HL-60/S4 (cell line): ENCODE measurements around the gene LOC101059915.
"Not testable (repeated sequence)": the region's sequence is repeated elsewhere in the genome, so short reads cannot be mapped to it uniquely, and the experiment has no call there.

Experiments
- in situ Hi-C: fragments of 300-500 bp; cut with MboI; formaldehyde crosslinking; loops from 2 replicates; pipeline ENCODE4 v1.14.3; 2022; ENCODE audit warnings: low sequenced_read_pairs

Gene LOC101059915

DNA sequence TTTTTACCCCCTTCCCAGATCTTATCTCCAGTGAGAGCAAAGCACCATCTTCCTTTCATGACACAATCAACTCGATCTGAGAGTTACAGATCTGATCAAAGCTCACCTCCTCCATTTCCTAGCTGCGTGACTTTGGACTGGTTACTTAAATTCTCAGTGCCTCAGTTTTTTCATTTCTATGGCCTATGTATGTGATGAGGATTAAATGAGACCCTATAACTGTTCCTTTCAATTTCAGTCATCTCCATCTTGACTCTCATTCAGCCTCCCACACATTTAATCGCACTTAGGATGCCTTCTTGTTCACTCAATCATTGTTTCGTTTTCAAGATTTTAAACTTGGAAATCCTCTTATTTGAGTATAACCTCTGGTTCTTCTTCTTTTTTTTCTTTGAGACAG is 28.9 kb upstream of the LOC101059915 start:
- in situ Hi-C loops: no loop called here

DNA sequence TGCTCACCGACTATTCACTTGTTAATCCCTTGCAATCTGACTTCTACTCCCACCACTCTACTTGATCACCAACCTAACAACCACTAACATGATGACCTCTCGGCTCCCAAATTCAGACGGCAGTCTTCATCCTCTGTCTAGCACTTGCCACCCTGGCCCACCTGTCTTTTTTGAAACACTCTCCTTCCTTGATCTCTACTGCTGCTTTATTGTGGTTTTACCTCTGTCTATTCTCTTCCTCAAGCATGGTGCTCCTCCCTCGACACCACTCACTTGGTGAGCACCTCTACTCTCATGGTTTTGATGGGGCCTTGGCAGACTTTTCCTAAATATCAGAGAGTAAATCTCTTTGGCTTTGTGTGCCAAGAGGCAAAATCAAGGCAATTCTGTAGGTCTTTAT is 27.3 kb upstream of the LOC101059915 start:
- in situ Hi-C loops: no loop called here

DNA sequence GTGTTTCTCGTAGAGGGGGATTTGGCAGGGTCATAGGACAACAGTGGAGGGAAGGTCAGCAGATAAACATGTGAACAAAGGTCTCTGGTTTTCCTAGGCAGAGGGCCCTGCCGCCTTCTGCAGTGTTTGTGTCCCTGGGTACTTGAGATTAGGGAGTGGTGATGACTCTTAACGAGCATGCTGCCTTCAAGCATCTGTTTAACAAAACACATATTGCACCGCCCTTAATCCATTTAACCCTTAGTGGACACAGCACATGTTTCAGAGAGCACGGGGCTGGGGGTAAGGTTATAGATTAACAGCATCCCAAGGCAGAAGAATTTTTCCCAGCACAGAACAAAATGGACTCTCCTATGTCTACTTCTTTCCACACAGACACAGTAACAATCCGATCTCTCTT is 22.9 kb upstream of the LOC101059915 start:
- in situ Hi-C loops: not testable (repeated sequence)

DNA sequence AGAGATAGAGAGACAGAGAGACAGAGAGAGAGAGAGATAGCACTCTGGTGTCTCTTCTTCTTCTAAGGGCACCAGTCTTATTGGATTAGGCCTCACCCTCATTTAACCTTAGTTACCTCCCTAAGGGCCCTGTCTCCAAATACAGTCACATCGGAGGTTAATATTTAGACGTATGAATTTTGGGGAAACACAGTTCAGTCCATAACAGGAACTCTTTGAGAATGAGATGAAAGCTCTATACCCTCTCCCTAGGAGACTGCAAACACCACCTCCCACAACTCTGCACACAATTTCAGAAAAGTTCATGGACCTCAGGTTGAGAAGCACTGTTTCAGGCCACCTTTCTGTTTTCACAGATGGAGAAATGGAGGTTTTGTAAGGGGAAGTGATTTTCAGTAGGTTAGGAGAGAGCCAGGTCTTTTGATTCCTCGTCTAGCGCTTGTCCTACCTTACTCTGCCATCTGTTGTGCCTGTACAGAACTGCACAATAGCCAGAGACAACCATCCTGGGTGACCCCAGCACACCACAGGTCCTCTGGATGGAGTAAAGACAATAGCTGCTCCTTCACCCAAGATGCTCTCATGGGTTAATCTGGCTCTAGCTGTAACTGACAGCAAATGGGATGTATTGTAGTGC is 16.9 kb upstream of the LOC101059915 start:
- in situ Hi-C loops: no loop called here

DNA sequence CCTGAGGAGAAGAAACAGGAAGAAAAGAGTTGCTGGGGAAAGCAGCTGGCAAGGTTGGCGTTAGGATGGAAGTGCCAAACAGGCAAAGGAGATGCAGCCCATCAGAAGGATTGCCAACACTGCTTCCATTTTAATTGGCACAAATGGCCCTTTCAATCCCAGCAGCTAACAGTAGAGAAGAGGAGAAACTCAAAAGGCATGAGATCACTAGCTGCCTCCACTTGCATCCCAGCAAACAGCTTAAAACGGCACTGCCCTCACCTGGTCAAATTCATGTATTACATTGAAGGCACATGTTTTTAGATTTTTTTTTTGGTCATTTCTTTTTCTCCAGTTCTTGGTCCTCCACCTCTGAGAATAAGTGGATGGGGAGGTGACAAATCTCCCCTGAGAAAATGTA is 14.9 kb upstream of the LOC101059915 start:
- in situ Hi-C loops: no loop called here

DNA sequence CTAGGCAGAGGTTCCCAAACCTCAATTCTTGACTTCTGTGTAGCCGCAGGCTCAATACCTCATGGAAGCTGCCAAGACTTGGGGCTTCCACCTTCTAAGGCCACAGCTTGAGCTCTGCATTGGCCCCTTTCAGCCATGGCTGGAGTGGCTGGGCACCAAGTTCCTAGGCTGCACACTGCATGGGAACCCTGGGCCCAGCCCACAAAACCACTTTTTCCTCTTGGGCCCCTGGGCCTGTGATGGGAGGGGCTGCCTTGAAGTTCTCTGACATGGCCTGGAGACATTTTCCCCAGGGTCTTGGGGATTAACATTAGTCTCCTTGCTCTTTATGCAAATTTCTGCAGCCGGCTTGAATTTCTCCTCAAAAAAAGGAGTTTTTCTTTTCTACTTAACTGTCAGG is 14.0 kb upstream of the LOC101059915 start:
- in situ Hi-C loops: no loop called here

DNA sequence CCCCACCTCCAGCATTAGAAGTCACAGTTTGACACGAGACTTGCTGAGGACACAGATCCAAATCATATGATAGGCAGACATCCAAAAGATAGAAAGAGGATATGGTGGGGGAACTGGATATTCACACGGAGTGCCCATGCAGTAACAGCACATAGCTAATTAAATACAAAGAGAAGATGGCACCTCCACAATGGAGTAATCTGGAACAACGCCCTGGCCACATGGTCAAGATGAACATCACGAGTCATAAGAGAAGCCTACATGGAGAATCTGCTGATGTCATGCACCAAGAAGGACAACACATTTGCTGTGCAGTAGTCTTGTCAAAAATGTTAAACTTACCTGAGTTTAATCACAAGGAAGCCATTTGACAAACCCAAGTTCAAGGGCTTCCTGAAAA is 10.1 kb upstream of the LOC101059915 start:
- in situ Hi-C loops: no loop called here

DNA sequence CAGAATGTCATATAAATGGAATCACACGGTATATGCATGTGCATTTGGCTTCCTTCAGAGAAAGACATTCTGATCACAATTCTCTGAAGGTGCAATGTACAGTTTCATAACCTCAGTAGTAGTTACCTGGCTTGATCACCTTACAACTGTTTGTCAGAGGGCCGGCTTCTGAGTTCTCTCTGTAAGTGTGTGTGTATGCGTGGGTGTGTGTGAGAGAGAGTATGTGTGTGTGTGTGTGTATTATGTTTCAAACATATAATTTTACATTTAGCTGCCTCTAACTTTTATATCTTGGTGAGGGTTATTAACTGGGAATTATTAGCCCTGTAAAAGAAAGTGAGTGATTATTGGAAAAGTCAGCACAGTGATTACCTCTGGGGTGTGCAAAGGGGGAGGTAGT is 8.0 kb upstream of the LOC101059915 start:
- in situ Hi-C loops: no loop called here

DNA sequence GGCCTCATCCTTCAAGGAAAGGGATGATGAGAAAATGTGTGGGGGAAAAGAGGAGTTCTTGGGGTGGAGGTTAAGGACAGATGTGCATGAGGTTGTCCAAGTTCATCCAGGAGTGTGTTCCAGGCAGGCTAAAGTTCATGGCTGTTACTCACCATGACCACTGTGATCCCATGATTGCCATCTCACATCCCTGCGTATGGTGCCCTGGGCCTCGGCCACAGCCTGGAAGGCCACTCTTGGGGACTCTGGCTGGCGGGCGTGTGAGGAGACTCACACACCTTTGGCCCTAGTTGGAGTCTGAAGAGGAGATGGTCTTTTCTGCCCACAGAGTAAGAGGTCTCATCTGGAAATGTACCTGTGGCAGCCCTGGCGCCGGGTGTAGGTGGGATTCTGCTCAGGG is 7.4 kb upstream of the LOC101059915 start:
- in situ Hi-C loops: no loop called here

DNA sequence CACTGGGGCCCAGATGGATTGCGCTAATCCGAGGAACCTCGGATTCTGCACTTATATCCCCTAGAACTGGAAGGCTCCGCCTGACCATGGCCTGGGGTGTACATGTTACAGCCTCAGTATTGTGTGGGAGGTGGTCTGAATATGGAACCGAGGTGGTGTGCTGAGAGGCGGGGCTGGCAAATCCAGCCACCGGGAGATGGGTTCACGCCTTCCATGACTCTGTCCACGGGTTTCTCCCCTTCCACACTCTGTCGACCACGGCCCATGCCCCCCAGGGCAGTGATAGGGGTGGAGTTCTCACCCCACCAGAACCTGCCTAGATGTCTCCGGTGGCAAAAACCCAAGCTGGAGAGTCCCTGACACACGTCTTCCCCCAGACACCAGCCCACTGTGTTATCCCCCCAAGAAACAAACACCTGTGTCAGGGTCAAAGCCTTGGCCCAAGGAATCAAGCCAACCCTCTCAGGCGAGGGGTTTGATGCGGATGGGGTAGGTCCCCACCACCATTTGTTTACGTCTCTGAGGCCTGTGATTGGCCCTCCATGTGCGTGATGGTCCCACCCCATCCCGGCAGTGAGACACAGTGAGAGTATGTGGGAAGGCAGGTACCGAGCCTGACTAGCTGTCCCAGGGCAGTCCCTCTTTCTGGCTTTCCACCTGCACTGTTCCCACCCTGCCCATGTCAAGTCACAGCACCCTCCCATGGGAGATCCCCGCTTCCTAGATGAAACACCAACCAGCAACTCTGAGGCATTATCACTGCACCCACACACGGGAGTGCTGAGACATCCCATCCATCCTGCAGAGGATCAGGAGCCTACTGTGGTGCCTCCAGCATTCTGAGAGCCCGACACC is 6.6 kb upstream of the LOC101059915 start:
- in situ Hi-C loops: no loop called here

DNA sequence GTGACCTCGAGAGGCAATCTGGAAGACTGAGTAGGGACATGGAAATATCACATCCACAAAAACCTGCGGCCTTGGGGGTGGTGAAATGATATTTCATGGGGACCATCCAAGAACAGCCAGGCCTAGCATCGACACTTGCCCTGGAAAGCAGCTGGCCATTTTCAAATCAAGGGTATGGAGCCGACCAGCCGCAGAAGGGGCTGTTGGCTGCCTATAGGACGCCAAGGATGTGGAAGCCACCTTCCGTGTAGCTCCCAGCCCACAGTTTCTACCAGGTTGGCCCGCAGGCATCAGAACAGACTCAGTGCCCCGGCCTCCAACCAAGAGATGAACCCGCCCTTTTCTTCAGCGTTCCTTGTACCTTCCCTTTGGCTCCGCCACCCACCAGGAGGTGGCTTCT is 5.4 kb upstream of the LOC101059915 start:
- in situ Hi-C loops: no loop called here

DNA sequence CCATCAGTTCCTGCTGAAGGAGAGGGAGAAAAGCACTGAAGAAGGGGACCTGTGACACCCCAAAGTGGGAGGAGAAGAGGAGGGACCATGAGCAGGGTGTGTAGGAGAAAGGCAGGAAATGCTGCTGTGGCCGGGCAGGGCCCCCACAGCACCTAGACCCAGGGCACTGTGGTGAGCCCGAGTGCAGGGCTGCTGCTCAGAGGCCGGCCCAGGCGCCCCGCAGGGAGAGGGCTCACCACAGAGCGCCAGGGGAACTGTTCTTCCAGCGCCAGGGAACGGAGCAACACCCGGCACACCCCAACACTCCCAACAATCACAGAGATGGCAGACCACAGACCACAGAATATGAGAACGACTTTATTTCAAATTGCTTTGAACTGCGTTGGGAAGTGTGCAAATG is 4.7 kb upstream of the LOC101059915 start:
- in situ Hi-C loops: not testable (repeated sequence)

DNA sequence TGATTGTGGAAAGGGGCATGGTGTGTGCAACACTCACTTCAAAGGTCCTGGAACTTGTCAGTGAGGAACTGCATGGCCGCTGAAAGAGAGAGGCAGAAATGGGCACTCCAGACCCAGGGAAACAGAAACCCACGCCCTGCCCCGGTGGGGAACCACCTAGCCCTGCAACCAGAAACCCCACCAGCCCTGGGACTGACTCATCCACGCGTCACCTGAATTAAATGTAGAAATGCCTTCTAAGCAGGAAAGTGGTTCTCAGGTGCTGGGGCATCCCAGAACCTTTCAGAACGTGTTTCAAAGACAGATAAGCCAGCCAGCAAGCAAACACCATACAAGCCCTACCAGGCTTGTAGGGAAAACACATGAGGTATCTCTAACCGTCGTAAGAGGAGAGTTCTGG is 4.1 kb upstream of the LOC101059915 start:
- in situ Hi-C loops: not testable (repeated sequence)

DNA sequence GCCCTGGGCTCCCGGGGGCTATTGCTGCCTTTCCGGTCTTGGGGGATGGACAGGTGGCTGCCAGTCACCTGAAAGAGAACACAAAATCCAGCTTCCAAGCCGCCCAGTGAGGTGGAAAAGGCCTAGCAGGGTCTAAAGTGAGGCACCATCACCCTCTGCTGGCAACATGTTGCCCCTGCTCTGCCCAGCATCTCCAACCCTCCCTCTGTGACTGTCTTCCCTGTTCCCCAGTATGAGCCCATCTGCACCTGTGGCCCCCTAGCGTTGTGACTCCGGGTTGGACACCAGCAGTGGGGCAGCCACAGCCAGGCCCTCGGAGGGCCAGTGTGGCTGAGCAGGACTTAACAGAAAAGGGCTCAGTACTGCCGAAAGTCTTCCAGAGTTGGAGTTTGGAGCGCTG is 3.1 kb upstream of the LOC101059915 start:
- in situ Hi-C loops: not testable (repeated sequence)

DNA sequence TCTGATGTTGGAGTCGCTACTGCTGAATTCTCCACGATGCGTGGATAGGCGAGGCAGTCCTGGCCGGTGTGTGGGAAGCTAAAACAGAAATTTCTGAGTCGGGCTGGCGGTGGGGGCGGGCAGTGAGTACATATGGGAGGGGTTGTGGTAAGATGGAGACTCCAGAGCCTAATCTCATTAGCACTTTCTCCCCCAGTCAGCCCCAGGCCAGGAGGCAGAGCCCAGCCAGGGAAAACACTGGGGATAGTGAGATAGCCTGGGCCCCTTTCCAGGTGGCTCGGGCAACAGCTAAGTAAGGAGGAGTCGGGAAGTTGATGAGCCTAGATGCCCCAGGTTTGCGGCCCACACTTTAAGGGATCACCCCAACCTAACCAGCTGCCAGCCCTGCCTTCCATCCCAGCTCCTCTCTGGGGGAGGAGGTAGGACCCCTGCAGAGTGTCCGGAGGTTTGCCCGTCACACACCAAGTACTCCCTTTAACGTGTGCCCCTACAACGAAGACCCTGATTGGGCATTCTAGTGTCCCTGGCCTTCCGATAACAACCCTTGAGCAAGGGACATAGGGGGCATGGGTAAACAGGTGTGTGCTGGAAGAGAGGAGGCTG is 2.4 kb upstream of the LOC101059915 start:
- in situ Hi-C loops: no loop called here

DNA sequence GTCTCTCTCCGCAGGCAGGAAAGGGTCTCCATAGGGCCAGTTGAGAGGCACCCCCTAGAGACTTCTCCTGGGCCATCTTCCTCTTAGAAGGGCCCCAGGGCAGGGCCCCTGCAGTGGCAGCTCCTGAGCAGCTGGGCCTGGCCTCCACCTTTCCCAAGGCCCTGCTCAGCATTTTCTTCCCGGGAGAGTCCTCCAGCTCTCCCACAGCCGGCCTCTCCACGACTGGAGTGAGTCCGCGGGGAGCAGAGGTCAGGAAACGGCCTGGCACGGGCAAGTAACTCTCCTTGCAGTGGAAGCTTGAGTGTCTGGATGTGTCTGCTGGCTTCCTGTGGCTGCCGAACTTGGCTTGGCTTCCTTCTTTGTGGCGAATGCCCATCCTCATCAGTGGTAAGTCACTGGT is 1.6 kb upstream of the LOC101059915 start:
- in situ Hi-C loops: no loop called here

DNA sequence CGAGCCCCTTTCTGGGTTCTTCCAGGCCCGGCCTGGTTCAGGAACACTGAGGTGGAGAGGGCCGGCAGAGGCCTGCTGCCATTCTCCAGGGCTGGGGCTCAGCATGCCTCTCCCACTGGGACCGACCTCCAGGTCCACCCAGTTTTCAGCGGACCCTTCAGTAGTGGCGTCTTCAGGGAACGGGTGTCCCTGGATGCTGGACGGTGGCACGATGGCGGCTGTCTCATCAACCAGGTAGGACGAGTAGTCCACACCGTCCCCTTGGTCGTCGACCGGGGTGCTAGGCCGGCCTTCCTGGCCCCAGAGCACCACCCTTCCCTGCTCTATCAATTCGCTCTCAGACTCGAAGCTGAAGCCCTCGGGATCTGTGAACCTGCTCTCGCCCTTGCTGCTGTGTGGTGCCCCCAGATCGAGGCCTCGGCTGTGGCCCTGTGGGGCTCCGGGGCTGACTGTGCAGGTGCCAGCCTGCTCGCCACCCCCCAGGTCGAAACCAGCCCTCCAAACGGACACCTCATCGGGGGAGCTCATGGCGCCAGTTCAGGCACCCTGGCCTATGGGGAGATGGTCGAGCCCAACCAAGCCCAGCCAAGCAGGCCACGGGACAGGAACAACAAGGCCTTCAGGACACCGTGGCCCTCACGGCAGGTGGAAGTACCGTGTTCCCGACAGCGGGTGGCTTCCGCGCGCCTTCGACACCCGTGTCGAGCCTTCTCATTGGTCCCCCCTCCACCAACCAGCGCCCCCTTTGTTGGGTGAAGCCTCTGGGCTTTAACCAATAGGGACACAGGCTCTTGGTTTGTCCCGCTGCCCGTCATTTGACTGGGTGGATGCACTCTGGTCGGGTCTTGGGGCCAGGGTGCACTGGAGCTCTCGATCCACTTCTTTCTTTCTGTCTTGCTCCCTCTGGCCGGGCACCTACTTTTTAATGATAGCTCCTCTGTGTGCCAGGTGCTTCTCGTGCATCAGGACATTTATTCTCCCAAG is 814 bp upstream of the LOC101059915 start:
- in situ Hi-C loops: no loop called here

DNA sequence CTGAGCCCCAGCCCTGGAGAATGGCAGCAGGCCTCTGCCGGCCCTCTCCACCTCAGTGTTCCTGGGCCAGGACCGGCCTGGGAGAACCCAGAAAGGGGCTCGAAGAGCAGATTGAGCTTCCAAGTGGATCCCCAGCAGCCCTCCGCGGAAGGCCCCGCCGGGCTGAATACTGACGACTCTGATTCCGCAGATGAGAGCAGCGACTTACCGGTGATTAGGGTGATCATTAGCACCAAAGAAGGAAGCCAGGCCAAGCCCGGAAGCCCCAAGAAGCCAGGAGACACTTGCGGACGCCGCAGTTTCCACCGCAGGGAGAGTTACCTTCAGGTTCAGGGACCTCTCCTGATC is 876 bp downstream of the LOC101059915 start:
- in situ Hi-C loops: no loop called here

DNA sequence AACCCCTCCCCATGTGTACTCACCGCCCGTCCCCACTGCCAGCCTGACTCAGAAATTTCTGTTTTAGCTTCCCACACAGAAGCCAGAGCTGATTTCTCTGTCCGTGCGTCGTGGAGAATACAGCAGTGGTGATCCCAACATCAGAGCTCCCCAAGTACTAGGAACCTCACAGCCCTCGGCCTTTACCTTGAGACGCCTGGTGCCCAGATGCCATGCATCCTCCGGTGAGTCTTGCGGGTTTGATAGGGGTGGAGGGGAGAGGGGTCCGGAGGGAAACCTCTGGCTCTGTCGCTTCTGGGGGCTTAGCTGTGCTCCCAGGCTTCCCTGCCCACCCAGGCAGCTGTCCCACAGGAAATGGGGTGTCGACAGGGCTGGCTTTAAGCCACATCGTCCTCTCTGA is 2.1 kb downstream of the LOC101059915 start:
- in situ Hi-C loops: no loop called here

DNA sequence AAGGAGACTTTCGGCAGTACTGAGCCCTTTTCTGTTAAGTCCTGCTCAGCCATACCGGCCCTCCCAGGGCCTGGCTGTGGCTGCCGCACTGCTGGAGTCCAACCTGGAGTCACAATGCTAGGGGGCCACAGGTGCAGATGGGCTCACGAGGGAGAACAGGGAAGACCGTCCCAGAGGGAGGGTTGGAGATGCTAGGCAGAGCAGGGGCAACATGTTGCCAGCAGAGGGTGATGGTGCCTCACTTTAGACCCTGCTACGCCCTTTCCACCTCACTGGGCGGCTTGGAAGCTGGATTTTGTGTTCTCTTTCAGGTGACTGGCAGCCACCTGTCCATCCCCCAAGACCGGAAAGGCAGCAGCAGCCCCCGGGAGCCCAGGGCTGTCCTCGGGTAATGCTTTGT is 2.6 kb downstream of the LOC101059915 start:
- in situ Hi-C loops: not testable (repeated sequence)
